ENCODE results near the gene NOXO1.

The NOXO1 gene

DNA sequence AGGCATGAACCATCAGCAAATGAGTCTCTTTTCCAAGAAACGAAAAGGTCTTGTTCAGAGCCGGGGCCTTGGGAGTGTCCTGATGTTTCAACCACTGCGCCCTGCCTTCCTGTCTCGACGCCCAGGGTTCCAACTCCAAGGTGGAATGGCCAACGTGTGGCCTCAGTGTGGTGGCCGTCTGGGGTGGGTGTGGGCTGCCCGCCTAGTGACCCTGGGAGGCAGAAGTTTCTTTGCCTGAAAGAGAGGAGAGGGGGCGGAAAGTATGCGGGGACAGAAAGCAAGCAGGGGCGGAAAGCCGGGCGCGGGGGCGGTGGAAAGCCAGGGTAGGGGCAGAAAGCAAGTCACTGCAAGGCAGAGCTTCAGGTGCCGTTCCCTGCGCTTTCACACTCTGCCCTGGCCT is 42.4 kb downstream of the NOXO1 start:
- Histone ChIP-seq H3K27me3 (ENCODE audit: control insufficient read depth, insufficient read depth, low read length) (no peaks in the 10 kb centered on the region), H3K4me3 (ENCODE audit: low read depth, low read length) (no peak overlapping the region), H3K27ac (no peak overlapping the region), H2AFZ (no peak overlapping the region), H3K79me2 (no peaks in the 10 kb centered on the region), H3K36me3 (ENCODE audit: control insufficient read depth, insufficient read depth, low read length) (no peaks in the 10 kb centered on the region), H3K9me3 (ENCODE audit: control insufficient read depth, low read length) (no peaks in the 10 kb centered on the region), H3K4me1 (peaks cover 8% of the 10 kb centered on the region), H3K9ac (no peak overlapping the region), H3K4me2 (ENCODE audit: low read length) (no peak overlapping the region)
- TF ChIP-seq, protein P1, sequence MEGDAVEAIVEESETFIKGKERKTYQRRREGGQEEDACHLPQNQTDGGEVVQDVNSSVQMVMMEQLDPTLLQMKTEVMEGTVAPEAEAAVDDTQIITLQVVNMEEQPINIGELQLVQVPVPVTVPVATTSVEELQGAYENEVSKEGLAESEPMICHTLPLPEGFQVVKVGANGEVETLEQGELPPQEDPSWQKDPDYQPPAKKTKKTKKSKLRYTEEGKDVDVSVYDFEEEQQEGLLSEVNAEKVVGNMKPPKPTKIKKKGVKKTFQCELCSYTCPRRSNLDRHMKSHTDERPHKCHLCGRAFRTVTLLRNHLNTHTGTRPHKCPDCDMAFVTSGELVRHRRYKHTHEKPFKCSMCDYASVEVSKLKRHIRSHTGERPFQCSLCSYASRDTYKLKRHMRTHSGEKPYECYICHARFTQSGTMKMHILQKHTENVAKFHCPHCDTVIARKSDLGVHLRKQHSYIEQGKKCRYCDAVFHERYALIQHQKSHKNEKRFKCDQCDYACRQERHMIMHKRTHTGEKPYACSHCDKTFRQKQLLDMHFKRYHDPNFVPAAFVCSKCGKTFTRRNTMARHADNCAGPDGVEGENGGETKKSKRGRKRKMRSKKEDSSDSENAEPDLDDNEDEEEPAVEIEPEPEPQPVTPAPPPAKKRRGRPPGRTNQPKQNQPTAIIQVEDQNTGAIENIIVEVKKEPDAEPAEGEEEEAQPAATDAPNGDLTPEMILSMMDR (IDR thresholded peaks at IDR 0.05), result no peak

DNA sequence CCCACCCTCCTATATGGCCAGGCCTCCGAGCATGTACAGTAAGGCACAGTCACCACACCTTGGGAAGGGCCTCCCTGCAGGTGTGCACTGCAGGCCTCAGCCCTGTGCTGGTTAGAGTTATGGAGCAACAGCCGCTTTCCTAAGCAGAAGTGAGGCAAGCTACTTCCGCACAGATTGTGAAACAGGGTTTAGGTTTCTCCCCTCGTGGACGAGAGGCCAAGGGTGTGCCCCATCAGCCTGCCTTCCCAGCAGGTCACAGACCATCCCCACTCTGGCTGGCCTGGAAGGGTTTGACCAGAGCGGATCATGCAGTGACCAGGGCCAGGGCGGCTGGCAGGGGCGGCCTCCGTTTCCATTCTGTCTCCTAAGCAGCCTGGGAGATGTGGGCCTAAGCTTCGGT is 43.0 kb downstream of the NOXO1 start:
- Histone ChIP-seq H3K9ac (no peak overlapping the region), H3K79me2 (no peaks in the 10 kb centered on the region), H3K4me1 (peaks cover 8% of the 10 kb centered on the region), H3K36me3 (ENCODE audit: control insufficient read depth, insufficient read depth, low read length) (no peaks in the 10 kb centered on the region), H3K4me2 (ENCODE audit: low read length) (no peak overlapping the region), H3K4me3 (ENCODE audit: low read depth, low read length) (no peak overlapping the region), H3K9me3 (ENCODE audit: control insufficient read depth, low read length) (no peaks in the 10 kb centered on the region), H3K27me3 (ENCODE audit: control insufficient read depth, insufficient read depth, low read length) (no peaks in the 10 kb centered on the region), H2AFZ (no peak overlapping the region), H3K27ac (no peak overlapping the region)
- TF ChIP-seq, protein P1 (IDR thresholded peaks at IDR 0.05), result no peak

DNA sequence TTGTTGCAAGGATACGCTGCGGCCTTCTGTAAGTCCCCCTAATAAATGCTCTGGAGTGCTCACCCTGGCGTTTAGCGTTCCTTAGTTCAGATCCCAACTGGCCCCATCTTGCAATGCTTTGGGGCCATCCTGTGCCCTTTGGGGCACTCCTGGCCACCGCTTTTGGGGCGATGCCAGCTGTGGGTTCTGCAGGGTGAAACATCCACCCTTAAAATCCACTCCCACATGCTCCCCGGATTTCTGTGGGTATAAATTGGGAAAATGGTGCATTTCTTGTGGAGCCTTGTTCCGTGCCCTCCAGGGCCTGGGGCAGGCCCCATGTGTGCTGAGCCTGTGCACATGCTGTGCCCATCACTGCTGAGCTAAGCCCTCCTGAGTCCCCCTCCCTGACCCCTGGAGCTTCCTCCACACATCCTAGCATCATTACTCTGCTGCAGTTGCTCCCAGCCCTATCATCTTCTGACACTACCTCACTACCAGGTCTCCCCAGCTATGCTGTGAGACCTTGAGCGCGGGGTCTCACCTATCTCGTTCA is 44.3 kb downstream of the NOXO1 start:
- no peak overlapping the region for H3K9ac ChIP-seq
- H3K4me2 ChIP-seq (ENCODE audit: low read length), result no peak overlapping the region
- TF ChIP-seq, protein P1 (IDR thresholded peaks at IDR 0.05), result no peak
- H3K4me1 ChIP-seq, result peaks cover 3% of the 10 kb centered on the region
- no peak overlapping the region for H3K27ac ChIP-seq
- H3K4me3 ChIP-seq (ENCODE audit: low read depth, low read length), result no peak overlapping the region
- no peaks in the 10 kb centered on the region for H3K79me2 ChIP-seq
- H3K9me3 ChIP-seq (ENCODE audit: control insufficient read depth, low read length), result no peaks in the 10 kb centered on the region
- H3K36me3 ChIP-seq (ENCODE audit: control insufficient read depth, insufficient read depth, low read length), result no peaks in the 10 kb centered on the region
- no peaks in the 10 kb centered on the region for H3K27me3 ChIP-seq (ENCODE audit: control insufficient read depth, insufficient read depth, low read length)
- H2AFZ ChIP-seq, result no peak overlapping the region

DNA sequence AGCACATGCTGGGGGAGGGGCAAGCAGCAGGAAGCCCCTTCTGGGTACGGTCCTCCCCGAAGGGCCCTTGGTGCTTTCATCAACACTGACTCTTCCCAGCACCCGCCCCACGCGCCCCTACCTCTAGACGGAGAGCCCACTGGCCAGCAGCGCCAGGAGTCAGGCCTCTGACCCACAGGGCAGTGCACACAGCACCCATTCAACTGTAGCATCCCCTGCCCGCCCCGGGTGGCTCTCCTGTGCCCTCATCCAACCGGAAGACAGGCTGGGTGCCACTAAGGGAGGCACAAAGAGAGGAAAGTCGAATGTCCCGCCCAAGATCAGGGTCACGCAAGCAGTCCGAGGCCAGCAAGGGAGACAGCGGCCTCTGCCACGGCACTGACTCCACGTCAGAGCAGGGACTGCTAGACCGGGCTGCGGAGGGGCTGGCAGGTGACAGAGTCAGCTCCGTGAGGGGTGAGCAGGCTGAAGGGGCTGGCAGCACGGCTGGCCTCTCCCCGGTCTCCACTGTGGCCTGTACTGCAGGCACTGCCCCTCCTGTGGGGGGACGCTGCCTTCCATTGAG is 48.1 kb downstream of the NOXO1 start:
- no peaks in the 10 kb centered on the region for H3K36me3 ChIP-seq (ENCODE audit: control insufficient read depth, insufficient read depth, low read length)
- H3K79me2 ChIP-seq, result no peaks in the 10 kb centered on the region
- H3K4me1 ChIP-seq, result peaks cover 4% of the 10 kb centered on the region
- H3K27ac ChIP-seq, result no peak overlapping the region
- no peaks in the 10 kb centered on the region for H3K27me3 ChIP-seq (ENCODE audit: control insufficient read depth, insufficient read depth, low read length)
- no peak overlapping the region for H3K4me3 ChIP-seq (ENCODE audit: low read depth, low read length)
- H3K4me2 ChIP-seq (ENCODE audit: low read length), result no peak overlapping the region
- H3K9me3 ChIP-seq (ENCODE audit: control insufficient read depth, low read length), result no peaks in the 10 kb centered on the region
- TF ChIP-seq, protein P1 (IDR thresholded peaks at IDR 0.05), result no peak
- no peak overlapping the region for H2AFZ ChIP-seq
- H3K9ac ChIP-seq, result no peak overlapping the region
